GM19035 (cell line): ENCODE results near the gene PPIL3.

ENCODE experiments used
- ATAC-seq: cut with Tn5 transposase; IDR thresholded peaks from one replicate; pipeline ENCODE4 v1.9.1; 2021; ENCODE audit not compliant: unreplicated experiment

Gene PPIL3

DNA sequence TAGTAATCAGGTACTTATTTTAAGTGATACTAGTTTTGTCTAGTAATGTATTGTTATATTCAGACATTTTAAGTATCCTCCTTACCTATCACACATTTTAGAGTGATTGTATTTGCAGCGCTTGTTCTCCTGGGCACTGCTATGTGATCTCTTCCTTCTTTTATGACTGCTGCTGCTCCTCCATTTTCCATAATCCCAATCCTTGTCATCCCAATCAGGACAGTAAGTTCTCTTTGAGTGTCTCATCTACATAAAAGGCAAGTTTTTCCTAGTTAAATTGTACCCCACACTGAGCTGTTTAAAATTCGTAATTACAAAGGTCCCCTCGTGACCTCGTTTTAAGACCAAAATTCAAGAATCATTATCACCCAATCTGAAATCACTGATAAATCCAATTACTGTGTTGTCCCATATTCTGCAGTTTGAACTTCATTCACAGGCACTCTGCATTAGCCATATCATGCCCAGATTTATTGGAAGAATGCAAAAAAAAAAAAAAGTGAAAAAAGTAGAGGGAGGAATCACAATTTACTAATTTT lies 27.2 kb downstream of the PPIL3 start:
- no peak for ATAC-seq

DNA sequence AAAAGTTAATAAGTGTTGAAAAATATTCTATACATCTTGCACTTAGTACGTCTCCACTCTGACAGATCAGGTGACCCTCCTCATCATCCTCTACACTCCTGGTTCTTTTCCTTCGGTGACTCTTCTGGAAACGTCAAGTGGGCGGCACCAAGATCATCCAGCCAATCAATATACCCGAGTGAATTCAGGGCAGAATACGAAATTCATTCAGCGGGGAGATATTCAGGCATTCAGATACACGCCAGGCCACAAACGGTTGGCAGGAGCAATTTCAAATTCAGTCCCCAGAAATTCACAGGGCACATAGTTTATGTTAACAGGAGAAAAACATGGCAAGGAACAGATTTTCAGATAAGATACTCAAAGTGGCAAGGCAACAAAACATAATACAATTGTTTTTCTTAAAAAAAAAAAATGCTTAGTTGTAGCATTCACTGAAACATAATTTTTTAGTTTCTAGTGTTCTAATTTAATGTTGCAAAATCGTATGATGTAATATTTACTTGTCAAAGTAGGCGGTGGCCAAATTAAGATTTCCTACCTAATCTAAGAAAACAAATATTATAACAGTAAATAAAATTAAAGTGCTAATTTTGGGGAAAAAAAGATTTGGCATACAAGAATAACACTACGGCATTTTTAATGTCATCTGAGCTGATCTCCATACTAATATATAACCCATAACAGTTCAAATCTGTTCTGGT lies 28.6 kb downstream of the PPIL3 start:
- no peak for ATAC-seq

DNA sequence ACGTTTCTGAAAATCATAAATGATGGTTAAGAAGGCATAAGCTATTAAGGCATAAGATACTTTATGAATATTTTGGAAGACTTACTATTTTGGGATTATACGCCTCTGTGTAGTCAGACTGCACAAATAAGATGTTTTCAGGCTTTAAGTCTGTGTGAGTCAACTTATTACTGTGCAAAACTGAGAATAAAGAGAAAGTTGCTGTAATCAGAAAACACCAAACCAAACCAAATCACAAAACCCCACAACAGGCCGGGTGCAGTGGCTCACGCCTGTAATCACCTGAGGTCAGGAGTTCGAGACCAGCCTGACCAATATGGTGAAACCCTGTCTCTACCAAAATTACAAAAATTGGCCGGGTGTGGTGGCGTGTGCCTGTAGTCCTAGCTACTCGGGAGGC lies 32.1 kb downstream of the PPIL3 start:
- ATAC-seq: no peak

DNA sequence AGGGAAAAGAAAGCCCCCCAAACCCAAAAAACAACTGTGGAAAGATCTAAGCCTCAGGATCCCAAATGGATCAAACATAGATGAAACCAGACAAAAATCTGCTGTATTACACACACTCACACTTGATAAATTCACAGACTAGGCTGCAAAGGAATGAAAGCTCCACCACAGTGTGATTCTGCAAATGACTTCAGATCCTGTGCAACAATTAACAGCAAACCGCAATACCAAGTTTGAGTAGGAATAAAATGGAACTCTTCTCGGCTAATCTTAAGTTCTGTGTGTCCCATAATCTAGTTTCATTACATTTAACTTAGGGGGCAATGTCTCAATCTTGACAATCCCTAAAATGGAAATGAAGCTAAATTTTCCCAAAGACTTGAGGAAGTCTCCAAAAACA lies 36.3 kb downstream of the PPIL3 start:
- no peak for ATAC-seq

DNA sequence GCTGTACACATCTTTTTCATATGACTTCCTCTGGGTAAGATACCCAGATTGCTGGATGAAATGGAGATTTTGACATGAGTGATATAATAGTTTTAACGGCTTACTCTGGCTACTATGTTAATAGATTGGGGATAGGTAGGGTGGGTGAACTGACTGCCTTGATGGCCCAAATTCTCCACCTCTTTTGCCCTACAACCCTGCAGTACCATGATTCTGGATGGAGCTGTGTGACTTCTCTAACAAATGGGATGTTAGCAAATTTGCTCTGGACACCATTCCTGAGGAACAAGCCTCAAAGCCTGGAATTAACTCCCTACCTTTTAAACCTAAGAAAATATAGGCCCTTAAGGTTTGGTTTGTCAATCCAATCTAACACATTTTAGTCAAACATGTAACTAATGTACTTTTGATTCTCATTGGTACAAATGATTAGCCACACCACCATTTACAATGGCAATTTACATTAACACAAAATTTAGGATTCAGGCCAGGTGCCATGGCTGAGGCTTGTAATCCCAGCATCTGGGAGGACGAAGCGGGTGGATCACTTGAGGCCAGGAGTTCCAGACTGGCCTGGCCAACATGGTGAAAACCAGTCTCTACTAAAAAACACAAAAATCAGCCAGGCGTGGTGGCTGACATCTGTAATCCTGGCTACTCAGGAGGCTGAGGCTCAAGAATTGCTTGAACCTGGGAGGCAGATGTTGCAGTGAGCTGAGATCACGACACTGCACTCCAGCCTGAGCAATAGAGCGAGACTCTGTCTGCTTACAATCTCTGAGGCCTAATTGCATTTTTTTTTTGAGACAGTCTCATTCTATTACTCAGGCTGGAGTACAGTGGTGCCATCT lies 37.3 kb downstream of the PPIL3 start:
- no peak for ATAC-seq

DNA sequence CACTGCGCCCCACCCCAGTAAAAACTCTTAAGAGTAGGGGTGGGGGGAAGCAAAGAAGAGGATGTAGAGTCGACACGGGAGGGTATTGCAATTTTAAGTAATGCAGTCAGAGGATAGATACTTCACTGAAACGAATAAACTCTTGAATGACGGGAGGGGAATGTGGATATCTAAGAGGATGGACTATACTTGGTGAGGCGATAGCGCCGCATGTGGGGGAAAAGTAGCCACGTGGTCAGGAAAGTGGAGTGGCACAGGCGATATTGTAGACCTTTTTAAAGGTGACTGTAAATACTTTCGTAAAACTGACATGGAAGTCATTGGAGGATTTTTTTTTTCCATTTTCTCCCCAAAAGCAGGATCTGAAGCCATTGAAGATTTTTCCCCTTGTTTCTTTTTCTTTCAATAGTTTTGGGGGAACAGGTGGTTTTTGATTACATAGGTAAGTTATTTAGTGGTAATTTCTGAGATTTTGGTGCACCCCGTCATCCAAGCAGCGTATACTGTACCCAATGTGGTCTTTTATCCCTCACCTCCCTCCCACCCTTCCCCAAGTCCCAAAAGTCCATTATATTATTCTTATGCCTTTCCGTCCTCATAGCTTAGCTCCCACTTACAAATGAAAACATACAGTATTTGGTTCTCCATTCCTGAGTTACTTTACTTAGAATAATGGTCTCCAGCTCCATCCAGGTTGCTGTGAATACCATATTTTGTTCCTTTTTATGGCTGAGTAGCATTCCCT lies 38.2 kb downstream of the PPIL3 start:
- no peak for ATAC-seq

DNA sequence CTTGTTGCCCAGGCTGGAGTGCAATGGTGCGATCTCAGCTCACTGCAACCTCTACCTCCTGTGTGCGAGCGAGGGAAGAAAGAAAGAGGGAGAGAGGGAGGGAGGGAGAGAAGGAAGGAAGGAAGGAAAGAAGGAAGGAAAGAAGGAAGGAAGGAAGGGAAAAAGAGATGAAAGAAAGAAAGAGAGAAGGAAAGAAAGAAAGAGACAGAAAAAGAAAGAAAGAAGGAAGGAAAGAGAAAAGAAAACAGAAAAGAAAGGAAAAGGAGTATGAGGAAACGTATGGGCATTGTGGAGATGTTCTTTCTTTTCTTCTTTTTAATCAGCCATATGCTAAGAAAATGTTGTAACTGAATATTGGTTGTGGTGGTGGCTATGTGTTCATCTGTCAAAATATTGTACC lies 40.9 kb downstream of the PPIL3 start:
- no peak for ATAC-seq

DNA sequence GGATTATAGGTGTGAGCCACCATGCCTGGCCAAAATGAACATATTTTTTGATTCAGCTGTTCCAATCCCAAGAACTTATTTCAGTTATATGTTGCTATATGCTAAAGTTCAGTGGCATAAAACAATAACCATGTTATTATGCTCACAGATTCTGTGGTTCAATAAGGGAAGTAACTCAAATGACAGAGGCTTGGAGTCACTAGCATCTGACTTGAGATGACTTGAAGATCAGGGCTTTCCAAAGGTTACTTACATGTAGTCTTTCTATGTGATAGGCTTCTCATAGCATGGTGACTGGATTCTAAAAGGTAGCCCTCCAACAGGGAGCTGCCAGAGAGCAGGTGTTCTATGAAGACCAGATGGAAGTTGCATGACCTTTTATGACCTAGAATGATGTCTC lies 41.6 kb downstream of the PPIL3 start:
- ATAC-seq: no peak

DNA sequence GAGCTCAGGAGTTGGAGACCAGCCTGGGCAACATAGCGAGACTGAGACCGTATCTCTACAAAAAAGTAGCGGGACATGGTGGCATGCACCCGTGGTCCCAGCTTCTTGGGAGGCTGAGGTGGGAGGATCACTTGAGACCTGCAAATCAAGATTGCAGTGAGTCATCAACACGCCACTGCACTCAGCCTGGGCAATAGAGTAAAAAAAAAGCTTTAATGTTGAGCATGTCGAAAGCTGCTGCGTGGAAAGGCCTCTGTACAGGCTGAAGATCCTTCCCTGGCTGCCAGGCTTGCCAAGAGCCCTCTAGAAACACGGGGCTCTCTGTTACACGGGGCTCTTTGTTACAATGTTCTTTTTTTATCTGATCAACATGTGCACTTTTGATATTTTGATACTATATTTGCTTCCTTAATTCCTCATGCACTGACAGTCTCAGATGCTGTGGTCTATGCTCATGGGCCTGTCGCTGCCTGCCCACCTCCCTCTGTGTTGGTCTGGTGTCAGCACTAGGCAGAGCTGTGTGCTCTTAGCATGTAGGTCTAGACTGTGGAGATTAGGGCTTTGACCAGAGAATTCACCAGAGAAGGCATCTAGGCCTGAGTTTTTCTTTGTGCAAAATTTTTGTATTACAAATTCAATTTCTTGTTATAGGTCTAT lies 43.1 kb downstream of the PPIL3 start:
- ATAC-seq: no peak

DNA sequence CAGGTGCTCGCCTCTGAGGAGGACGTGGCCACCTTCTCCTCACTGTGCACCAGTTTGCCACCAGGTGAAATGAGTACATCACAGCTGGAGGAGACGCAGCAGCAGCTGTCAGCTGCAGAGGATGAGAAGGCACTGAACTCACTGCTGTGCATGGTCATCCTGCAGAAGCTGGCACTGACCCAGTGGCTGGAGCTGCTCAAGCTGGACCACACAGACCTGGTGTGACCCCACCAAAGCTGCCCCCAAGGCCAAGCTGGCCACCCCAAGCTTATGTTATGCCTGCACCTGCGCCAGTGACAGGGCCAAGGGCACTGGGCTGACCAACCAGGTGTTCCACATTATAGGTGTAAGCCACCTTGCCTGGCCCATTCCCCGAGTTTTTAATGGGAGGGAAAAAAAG lies 43.7 kb downstream of the PPIL3 start:
- ATAC-seq: no peak

DNA sequence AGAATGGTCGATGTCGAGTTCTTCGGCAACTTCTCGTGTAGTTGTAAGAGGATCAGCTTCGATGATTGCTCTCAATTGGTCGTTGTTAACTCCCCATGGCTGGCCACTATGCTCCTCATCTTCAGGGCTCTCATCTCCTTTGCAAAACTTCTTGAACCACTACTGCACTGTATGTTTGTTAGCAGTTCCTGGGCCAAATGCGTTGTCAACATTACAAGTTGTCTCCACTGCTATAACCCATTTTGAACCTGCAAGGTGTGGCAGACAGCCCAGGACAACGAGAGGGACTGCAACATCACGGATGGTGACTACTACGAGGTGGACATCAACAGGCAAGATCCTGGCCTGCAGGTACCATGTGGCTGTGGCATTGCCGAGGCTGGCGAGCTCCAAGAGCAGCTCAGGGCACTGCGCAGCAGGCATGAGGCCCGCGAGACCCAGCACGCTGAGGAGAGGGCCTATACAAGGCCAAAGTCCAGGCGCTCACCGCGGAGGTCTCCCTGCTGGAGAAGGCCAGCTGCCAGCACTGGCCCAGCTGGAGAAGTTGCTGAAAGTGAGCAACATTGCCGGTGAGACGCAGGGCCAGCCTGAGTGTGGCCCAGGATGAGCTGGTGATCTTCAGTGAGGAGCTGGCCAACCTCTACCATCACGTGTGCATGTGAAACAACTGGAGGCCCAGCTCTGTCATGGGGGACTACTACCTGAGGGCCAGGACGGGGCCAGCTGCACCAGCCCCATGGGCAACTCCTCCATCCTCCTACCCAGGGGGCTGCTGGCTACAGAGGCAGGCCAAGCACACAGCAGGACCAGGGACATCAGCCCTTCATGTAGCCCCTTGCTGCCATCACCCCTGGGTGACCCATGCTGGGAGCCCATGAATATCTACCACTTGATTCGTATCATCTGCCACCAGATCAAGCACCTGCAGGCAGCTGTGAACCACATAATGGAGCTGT lies 44.6 kb downstream of the PPIL3 start:
- ATAC-seq: no peak

DNA sequence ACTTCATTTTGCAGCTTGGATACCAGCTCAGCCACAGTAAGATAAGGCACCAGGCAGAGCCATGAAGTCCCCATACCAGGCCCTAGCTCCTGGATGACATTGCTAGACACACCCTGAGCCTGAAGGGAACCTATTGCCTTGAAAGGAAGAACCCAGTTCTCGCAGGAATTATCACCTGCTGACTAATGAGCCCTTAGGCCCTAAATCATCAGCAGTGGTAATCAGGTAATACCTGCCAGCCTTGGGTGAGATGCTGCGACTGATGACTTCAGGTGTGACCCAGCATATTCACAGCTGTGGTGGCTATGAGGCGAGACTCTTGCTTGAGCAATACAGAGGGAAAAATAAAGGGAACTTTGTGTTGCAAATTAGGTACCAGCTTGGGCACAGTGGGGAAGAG lies 49.4 kb downstream of the PPIL3 start:
- no peak for ATAC-seq

DNA sequence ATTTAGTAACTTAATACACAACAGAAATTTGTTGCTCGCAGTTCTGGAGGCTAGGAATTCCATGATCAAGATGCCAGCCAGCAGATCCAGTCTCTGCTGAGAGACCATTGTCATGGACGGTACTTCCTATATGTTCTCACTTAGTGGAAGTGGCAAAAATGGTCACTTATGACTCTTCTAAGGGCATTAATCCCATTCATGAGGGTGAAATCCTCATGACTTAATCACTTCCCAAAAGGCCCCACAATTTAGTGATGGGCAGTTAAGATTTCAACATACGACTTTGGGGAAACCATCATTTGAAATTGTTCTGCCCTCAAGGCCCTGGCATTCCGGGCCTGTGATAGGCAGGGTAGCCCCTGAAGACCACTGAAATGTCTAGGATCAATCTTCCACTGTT lies 54.2 kb downstream of the PPIL3 start:
- ATAC-seq: no peak

DNA sequence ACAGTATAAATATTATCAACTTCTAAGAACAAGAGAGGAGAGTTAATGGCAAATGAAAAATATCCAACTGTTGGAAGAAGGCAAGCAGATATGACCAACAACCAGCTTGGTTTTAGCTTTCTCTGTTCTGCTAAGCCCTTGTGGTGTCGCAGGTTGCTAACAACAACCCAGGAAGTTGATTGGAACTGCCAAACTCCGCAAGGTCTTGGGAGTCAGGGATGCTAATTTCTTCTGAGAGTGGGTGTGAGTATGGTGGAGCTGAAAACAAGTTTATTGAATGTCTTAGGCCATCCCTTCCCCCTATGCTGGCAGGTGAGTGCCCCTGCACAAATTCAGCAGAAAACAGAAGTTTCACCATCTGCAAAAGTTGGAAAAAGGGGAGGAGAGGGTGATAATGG lies 59.6 kb downstream of the PPIL3 start:
- ATAC-seq: no peak

DNA sequence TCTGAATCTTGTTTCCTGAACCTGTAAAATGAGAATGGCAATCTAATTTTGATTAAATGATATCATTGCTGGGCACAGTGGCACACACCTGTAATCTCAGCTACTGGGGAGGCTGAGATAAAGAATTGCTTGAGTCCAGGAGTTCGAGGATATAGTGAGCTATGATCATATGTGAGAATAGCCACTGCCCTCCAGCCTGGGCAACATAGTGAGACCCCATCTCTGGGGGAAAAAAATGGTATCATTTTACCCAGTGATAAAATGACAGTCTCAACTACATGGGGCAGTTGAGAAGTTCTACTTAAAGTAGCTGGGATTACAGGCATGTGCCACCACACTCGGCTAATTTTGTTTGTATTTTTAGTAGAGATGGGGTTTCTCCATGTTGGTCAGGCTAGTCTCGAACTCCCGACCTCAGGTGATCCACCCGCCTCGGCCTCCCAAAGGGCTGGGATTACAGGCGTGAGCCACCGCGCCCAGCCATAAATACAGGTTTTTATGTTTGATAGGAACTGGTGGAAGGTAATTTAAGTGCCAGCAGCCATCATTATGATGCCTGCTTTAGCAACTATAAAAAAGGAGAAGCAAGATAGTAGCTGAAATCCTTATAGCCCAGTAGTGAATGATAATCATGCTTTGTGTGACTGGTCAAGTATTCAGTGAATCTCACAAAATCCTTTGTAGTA lies 60.2 kb downstream of the PPIL3 start:
- ATAC-seq: no peak

DNA sequence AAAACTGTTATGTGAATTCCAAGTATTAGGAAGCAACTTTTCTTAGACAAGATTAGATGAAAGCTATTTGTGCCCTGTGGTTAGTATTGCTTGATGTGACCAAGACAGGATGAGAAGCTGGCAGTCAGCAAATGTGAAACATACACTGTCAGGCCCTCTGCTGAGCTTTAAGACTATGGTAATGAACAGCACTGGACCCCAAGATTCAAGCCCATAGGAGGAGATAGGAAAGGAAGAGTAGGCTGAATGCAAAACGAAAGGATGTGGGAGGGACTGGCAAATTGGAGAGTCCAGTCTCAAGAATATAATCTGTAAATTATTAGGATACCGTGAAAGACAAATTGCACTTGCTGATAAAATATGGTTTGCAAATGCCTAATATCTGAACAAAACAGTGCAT lies 60.8 kb downstream of the PPIL3 start:
- ATAC-seq: no peak

DNA sequence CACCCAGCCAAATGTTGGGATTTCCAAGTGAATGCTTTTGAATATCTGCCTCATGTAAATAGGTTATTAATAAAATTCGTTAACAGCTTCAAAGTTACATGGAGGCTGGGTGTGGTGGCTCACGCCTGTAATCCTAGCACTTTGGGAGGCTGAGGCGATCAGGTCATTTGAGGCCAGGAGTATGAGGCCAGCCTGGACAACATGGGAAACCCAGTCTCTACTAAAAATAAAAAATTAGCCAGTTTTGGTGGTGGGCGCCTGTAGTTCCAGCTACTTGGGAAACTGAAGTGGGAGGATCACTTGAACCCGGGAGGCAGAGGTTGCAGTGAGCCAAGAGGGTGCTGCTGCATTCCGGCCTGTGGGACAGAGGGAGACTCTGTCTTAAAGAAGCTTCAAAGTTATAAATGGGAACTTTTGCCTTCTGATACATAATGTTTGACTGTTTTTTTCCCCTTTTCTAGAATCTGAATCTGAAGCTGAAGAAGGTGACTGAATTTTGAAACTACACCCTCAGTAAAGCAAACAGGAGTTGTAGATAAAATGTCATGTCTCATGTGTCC lies 67.1 kb downstream of the PPIL3 start:
- no peak for ATAC-seq
